HepG2 (cell line): ENCODE data around the gene SMIM20.

Source experiments
- CTCF ChIP-seq: sonication (generic); formaldehyde crosslinking; IDR thresholded peaks from 2 replicates; pipeline ENCODE4 v1.5.0; 2020; ENCODE audit warnings: mild to moderate bottlenecking, missing genetic modification reagents, moderate library complexity
- MLX ChIP-seq: IDR thresholded peaks from 2 replicates; pipeline ENCODE4 v1.6.1; 2016
- NFIC ChIP-seq: IDR thresholded peaks from 2 replicates; pipeline ENCODE4 v1.6.1; 2012; ENCODE audit warnings: mild to moderate bottlenecking, low read length, inconsistent platforms
- NFYB ChIP-seq: sonication (generic); formaldehyde crosslinking; IDR thresholded peaks from 2 replicates; pipeline ENCODE4 v1.4.0; 2020; ENCODE audit warnings: missing genetic modification reagents
- RAD51 ChIP-seq: fragments of 450-650 bp; IDR thresholded peaks from 2 replicates; pipeline ENCODE4 v1.6.1; 2016; ENCODE audit warnings: borderline replicate concordance
- TEF ChIP-seq: sonication (generic); formaldehyde crosslinking; IDR thresholded peaks from 2 replicates; pipeline ENCODE4 v1.5.0; 2020; ENCODE audit warnings: missing genetic modification reagents
- XRCC5 ChIP-seq: fragments of 200-400 bp; formaldehyde crosslinking; optimal IDR thresholded peaks from 2 replicates; pipeline ENCODE3; 2017; ENCODE audit warnings: mild to moderate bottlenecking, low read length

- no peak for TF ChIP-seq MLX (CRISPR knock-in tag)
- no peak for TF ChIP-seq TEF
- no peak for TF ChIP-seq CTCF (CRISPR knock-in tag)
- TF ChIP-seq NFYB (CRISPR knock-in tag): no peak
- no peak for TF ChIP-seq NFIC
- TF ChIP-seq RAD51: no peak
- TF ChIP-seq XRCC5: no peak
Measured at GRCh38 chr4:25884031-25884782, 29.8 kb upstream of the SMIM20 start.
